Activated CD4-positive, CD25-positive, alpha-beta regulatory T cell treated with anti-CD3 and anti-CD28 coated beads, Interleukin-2, amount 50 U/mL, for 72 hours (primary cell): ENCODE measurements around the gene DOK5.
"Not testable (repeated sequence)": the region's sequence is repeated elsewhere in the genome, so short reads cannot be mapped to it uniquely, and the experiment has no call there.

Experiments used
- DNase-seq: peaks from one replicate; pipeline ENCODE4 v3.0.0; 2021

Gene DOK5

DNA sequence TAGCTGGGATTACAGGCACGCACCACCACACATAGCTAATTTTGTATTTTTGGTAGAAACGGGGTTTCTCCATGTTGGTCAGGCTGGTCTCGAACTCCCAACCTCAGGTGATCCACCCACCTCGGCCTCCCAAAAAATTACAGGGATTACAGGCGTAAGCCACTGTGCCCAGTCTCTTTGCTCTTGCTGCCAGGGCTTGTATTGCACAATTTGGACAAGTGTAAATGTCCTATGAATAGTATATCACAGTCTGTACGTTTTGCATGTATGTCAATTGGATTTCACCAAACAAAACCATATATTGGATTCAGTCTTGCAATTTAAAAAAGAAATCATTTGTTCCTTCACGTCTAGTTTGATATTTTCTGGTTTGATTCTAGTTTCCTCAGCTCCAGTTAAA, 2.1 kb upstream of the DOK5 start:
- no peak for DNase-seq

DNA sequence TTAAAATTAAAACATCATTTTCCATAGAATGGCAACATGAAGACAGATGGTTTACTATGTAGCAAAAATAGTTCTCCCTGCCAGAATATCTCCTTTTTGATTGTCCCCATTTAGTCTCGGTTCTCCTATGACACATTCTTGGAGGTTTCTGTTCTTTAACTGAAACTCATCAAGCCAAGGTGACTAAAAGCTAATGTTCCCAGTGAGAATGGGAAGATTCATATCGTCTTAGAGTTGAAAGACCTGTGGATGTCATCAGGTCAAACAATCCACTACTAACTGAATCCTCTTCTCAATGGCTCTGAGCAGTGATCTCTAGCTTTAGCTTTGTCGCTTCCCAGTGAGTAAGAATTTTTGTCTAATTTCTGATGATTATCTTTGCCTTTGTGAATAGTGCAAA, 1.3 kb upstream of the DOK5 start:
- DNase-seq, result no peak

DNA sequence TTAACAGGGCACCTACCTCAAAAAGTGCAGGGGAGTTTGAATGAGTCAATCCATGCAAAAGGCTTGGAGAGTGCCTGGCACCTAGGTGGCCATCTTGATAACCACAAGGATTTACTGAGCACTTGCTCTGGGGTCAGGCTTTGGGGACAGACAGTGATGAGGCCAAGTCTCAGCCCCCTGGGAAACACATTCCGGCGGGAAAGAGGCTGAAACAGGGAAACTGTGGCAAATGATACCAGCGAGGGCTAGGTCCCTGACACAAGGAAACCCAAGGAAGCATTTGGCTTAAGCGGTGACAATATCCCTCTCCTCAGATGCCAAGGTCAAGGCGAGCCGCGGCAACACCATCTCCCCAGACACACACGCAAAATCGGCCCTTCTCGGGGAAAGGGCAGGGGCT, 527 bp upstream of the DOK5 start:
- no peak for DNase-seq

DNA sequence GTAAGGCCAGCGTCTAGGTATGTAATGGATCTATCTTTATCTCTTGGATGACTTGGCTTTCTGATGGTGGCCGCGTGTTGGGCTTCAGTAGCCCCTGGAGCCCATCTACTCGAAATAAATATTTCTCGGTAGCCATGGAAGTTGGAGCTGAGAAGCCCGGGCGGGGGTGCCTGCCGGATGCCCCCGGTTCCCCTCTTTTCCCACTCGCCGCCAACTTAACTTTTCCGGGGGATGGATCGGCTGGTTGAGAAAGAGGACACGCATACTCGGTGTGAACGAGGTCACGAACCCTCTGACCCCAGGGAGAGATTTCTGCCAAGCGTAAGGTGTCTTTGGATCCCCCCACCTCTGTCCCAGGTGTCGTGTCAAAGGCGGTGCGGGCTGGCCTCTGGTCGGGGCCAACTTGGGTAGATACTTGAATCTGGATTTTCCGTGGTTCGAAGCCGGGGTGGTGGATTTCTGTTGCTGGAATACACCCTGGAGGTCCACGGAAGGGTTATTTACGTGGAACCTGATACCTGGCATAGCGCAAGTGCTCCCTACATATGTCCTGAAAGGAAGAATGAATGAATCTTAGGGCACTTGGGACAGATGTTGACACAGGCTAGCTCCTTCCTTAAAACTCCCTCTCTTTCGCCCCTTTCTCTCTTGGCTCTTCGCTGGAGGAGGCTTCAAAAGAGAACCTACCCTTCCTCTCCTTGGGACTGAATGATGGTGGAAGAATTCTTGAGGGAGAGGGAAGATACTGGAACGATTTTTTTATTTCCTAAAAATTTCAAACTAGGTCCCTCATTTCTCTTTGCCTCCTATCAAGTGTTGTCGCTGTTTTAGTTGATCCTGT, 996 bp downstream of the DOK5 start:
- DNase-seq, result no peak

DNA sequence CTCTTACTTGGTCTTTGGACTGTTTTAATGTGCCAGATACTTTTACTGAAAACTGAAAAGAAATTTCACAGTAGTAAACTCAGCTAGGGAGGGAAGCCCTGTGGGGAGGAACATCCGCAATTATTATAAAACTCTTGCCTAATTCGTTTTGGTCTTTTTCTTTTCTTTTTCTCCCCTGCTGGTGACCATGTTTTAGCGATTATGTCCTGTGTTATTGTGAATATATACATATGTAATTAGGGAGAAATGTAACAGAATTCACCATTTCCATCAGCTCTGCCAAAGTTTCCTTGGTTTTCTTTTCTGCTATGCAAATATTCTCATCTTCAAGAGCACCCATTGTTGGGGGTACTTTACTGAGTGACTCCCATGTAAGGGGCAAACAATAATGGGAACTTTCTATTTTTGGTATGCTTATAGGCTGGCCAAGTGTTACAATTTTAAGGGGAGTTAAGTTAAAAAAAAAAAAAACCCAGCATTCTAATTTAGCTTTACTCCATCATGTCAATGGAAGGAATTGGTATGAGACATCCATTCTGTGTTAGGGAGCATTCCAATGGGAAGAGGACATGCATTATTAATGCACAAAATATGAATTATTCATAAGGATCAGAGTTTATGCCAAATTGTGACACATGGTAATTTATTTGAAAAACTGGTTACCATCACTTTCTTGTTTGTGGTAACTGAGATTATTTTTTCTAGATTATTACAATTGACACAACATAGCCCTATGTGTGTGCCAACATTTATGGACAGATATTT, 2.0 kb downstream of the DOK5 start:
- DNase-seq, result no peak

DNA sequence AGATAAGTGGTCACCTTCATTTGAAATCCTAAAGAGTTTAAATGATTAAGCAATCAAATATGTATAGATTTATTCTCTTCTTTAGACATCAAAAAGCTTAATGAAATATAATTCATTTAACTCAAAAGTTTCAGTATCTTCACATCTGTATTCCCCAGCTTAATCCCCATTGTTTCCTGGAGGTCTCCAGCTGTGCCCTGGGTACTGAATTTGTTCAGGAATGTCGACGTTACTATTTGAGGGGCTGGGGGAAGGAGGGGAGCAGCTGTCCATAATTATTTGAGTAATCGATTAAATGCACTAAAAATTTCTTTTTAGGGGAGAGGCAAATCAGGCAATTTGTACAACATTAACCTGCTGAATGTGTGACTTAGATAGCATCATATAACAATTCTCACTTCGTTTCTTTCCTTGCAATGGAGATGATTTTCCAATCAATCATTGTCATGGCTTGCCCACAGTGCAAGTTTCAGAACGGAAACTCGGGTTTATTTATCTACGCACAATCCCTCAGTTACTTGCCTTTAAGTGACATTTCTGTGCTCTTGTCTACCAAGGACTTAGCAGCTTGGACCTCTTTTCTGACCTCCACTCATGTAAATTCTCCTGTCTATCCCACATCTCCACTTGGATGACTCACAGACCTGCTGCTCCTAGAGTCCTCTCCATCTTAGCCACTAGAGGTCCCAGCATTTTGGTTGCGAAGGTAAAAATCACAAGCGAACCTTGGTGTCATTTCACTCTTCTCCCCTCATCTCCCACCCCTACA, 3.9 kb downstream of the DOK5 start:
- DNase-seq, result no peak

DNA sequence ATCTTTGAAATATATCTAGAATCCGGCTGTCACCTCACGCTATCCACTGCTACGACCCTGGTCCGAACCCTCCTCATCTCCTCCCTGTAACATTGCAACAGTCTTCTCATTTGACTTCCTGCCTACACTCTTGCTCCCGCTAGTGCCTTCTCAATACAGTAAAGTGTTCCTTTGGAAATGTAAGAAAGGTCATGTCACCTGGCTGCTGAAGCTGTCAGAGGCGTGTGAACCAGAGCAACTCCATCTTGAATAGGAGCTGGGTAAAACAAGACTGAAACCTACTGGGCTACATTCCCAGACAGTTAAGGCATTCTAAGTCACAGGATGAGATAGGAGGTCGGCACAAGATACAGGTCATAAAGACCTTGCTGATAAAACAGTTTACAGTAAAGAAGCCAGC, 4.5 kb downstream of the DOK5 start:
- DNase-seq, result not testable (repeated sequence)

DNA sequence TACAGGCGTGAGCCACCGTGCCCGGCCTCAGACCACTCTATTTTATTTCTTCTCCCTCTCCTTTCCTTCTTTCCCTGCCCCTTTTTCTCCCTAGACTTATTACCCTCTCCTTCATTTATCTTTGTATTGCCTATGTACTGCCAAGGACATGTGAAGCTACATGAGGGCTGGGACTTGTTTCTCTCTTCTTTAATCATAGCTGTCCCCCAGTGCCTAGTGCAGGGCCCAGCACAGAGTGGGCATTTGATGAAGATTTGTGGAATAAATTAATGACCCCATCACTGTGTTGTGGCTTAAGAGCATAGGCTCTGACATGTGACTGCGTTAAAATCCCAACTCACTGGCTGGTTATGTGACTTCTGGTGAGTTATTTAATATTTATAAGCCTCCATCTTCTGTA, 6.0 kb downstream of the DOK5 start:
- DNase-seq, result no peak

DNA sequence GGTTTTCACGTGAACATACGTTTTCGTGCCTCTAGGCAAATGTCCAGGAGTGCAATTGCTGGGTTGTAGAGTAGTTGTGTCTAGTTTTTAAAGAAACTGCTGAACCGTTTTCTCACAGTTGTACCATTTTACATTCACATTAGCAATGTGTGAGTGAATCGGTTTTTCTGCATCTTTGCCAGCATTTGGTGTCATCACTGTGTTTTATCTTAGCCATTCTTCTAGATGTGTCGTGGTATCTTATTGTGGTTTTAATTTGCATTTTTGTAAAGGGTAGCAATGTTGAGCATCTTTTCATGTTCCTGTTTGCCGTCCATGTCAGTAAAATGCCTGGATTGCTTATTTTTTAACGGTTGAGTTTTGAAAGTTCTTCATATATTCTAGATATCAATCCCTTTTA, 10.2 kb downstream of the DOK5 start:
- no peak for DNase-seq

DNA sequence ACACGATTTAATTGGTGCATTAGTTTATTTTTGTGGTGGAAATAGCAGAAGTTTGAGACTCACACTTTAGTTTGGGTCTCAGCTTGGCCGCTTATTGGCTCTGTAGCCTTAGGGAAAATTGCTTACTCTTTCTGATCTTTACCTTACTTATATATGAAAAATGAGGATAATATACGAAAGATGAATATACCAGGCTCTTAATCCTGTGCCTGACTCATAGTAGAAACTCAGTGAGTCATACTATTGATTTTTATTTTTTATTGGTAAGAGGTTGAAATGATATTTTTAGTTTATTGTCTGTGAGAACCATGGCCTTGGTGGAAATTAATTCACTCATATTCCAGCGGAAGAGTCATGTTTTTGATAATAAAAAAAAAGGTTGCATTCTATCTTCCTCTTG, 11.2 kb downstream of the DOK5 start:
- no peak for DNase-seq

DNA sequence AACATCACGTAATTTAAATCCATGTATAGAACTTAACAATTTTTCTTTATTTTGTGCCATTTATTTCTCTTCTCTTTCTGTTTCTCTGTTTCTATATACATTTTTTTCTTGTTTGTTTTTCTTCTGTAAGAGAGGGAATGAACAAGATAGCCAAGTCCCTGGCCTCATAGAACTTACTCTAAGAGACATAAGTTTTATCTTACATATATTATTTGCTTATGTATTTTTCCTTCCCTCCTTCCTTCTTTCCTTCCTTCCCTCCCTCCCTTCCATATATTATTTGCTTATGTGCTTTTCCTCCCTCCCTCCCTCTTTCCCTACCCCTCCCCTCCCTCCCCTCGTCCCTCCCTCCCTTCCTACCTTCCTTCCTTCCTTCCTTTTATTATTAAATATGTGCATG, 13.0 kb downstream of the DOK5 start:
- DNase-seq, result no peak

DNA sequence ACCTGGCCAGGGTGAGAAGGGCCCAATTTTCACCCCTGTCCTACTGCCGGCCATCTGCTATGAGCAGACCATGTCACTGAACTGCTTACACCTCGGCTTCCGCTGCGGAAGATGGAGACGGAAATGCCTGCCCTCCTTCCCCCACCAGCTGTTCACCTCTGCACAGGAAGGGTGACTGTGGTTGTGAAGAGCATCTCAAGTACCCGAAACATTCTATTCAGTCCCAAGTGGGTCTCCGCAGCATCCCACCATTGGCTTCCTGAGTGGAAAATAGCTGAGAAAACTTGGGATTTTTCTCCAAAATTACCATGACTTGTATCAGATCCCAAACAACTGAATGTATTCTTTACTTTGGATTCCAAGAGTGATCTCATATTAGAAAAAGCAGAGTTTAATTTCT, 16.1 kb downstream of the DOK5 start:
- no peak for DNase-seq

DNA sequence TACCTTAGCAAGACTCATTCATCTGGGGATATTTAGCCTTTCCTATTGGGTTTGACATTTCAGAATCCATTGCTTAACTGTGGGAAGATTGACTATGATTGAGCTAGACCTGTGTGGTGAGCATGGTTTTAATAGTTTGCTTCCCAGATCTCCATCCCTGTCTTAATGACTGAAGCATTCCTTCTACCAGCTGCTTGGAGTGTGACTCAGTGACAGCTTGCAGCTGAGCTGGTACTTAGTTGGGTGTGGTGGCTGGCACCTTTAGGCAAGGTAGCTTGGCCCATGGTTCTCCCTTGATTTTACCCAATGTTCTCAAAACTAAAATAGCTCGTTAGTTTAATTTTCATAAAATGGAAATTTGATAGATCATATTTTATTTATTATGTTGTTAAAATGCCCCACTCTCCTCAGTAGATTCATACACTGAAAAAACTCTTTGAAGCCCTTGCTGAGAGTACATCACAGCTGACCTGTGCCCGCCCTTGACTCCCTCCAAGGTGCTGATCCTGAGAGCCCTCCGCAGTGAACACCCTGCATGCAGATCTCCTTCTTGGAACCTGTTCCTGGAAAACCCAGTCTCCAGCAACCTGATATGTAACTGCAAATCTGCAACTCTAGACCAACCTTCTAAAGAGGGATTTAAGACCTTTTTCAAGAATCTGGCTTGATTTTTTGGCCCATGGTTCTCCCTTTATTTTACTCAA, 19.1 kb downstream of the DOK5 start:
- no peak for DNase-seq

DNA sequence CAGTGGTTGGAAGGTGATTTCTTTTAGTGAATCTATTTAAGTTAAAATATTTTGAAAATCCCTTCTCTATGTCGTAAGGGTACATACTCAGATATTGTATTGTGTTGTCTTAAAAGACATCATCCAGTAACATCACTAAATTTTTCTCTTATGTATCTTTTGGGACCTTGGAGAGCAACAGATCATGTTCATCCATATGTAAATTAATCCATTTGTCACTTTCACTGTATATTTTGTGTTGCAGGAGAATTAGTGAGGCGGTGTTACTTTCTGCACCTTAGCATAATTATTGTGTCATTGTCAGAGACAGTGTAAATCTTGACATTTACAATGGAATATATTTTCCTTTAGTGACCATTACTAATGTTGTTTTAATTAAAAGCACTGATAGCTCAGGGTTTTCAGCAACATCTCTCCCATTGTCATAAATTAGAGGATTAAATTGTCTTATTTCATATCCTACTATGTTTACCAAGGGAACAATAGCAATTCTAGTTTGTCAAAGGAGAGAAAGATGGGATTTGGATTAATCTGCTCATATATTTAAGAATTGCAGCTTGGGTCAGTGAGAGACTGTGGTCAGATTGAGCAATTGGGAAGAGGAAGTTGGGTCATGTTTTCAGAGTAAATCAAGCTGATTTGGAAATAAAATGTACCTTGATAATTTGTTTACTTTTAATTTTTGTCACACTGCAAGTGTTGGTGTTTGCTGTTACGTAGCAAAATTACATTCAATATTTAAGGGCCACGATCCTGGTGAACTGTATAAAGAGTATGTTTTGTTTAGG, 22.7 kb downstream of the DOK5 start:
- DNase-seq, result no peak

DNA sequence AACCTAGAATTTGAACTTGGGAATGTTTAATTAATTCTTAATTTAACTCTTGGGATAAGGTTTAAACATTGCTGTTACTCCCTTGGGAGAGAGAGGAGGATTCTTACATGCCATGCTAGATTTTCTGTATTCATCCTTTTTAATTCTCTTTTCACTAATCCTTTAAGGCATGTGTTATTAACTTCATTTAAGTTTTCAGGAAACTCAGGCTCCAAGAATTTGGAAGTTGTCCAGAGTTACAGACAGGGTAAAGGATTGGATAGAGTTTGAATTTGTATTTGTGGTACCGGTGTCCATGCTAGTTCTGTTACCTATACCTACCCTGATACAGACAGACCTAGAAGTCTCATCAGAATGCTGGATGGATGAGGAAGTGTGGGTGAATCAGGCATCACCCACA, 23.7 kb downstream of the DOK5 start:
- DNase-seq, result no peak

DNA sequence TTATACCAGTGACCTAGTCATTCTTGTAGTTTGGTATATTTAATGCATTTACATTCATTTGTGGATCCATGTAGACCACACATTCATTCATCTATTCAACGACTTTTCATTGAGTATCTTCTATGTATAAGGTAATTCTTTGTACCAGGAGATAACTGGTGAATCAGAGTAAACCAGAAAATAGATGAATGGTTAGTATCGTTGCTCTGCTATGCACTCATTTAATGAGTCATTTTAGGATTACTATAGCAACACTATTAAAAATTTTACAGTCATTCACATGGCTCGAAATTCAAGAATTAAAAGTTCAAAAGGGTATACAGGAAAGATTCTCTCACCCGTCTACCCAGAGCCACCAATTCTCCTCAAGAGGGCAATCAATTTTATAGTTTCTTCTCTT, 26.8 kb downstream of the DOK5 start:
- no peak for DNase-seq

DNA sequence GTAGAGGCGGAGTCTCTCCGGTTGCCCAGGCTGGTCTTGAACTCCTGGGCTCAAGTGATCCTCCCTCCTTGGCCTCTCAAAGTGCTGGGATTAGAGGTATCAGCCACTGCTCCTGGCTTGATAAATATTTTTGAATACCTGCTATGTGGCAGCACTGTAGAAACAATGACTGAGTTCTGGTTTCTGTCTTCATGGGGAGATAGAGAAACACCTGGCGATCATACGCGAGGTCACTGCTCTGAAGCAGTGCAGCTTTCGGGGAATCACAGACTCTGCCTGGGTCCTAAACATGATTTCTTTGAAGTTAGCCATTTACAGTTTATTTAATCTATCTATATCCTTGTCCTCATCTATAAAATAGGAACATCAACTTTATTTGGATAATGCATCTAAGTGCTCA, 31.2 kb downstream of the DOK5 start:
- DNase-seq, result no peak

DNA sequence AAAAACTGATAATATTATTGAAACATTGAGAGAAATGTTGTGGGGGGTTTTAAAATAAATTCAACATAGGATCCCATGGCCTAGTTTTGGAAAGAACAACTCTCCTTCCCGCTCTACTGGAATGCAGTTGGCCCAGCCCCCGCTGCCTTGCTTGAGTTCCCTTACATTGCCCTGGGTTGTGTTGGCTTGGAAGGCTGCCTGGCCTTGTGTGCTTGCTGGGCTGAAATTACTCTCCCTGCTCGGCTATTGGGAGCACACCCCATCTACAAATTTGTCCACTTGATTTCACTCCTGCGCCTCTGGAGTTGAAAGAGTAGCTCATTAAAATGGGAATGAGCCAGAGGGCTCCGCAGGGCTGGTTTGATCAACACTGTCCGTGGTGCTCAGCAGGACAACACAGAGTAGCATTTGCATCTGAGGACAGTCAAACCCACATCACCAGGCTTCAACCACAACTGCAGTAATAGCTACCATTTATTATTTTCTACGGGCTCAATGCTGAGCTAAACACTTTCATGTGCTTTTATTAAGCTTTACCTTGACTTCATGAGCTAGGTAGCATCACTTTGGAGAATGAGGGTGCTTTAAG, 35.2 kb downstream of the DOK5 start:
- no peak for DNase-seq

DNA sequence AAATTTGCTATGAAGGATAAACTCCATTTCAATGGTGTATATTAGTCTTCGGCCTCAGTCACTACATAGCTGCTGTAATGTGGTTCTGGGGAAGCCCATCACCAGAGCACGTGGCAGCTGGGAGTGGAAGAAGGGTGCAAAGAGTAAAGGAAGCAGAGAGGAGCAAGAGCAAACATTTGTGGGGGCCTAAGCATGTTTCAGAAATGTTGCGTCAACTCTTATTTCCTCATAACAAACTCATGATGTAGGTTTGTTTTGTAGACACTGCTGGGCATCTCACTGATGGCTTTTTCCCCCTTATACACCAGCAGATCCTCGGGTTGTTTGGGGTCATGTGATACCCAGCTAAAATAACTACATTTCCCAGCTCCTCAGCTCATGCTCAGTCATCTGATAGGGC, 37.3 kb downstream of the DOK5 start:
- DNase-seq, result no peak

DNA sequence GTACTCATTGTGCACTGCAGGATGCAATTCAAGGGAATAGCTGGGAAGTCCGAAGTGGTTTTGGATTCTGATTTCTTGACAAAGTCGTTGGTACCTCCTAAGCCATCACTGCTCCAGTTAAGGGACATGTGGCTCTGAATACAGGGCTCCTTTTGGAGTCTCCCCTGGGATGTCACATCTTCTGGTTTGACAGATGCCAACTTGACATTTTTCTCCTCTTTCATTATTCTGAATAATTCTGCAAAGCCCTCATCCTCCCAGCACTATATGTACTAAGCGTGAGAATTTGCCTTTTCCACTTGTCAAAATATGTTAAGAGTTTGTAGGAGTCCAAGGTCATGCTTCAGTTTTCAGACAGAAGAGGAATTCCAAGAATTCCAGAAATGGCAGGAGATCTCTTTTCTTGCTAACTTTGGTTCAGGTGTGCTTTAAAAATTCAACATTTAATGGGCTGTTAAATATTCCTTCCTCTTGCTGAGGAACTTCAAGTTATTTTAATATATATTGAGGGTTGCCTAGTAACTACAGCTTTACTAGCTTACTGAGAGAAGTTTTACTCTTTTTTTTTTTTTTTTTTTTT, 38.7 kb downstream of the DOK5 start:
- DNase-seq, result no peak

DNA sequence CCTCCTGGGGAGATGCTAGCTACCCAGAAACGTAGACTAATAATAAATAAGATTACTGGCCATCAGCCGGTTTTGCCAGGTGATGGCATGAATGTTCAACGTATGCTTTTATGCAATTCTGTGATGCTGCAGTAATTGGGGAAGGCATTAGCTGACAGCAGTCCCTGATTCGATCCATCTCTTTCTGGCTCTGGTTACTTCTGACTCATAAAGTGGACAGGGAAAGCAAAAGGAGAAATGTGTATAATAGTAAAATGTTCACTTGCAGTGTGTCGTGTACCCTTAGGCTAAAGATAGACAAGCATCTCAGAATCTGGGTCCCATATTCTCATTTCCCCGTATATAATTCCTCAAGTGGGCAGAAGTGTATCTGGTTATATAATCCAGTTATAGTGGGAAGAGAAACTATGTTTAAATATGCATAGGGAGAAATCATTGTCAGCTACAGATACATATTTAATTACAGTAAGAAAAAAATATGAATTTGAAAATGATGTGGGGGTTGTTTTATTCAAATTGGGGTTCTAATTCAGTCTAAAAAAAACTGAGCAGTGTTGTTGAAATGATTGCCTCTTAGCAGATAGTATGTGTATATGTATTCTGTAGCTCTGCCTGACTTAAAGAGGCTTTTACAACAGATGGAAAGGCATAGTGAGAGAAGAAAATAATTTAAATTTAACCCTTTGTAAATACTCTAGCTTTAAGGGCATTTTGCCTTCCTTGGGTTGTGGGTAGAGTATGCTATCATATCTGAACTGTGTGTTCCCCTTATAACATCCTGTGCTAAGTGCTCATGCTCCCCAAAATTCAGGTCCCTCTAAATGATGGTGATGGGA, 40.6 kb downstream of the DOK5 start:
- no peak for DNase-seq
